SW480 (cell line): ENCODE data around the gene CRY1.
A peak's percentile ranks its signal among the peaks of the same experiment; 100 is the strongest.

Experiments used
- DNase-seq: peaks from one replicate; pipeline ENCODE4 v3.0.0-alpha.2; 2016; ENCODE audit warnings: low spot score

CRY1 gene

GRCh38 chr12:107093417-107094182 is at the start of gene CRY1:
CRY1 (minus strand) TSS chr12:107093549; CDS start chr12:107092961, 588 bp downstream.
- peak; percentile 86 for DNase-seq

GRCh38 chr12:107139787-107140186 is 46.4 kb upstream of the CRY1 start:
- no peak for DNase-seq

- no peak for DNase-seq
Observed at GRCh38 chr12:107138990-107139389, 45.6 kb upstream of the CRY1 start.

GRCh38 chr12:107135177-107135576 is 41.8 kb upstream of the CRY1 start:
- no peak for DNase-seq

GRCh38 chr12:107134558-107134957 is 41.2 kb upstream of the CRY1 start:
- DNase-seq = peak; percentile 52

- peak; percentile 1 for DNase-seq
Observed at GRCh38 chr12:107133462-107133861, 40.1 kb upstream of the CRY1 start.

GRCh38 chr12:107131832-107132616 is 38.7 kb upstream of the CRY1 start:
- peak; percentile 66 for DNase-seq

GRCh38 chr12:107130830-107131611 is 37.7 kb upstream of the CRY1 start:
- no peak for DNase-seq

GRCh38 chr12:107129315-107129930 is 36.1 kb upstream of the CRY1 start:
- no peak for DNase-seq

GRCh38 chr12:107127482-107128430 is 34.4 kb upstream of the CRY1 start:
- no peak for DNase-seq

- peak; percentile 11 for DNase-seq
Observed at GRCh38 chr12:107126796-107127481, 33.6 kb upstream of the CRY1 start.

- DNase-seq = no peak
Observed at GRCh38 chr12:107125833-107126232, 32.5 kb upstream of the CRY1 start.

- no peak for DNase-seq
Observed at GRCh38 chr12:107122452-107122958, 29.2 kb upstream of the CRY1 start.

GRCh38 chr12:107119091-107119490 is 25.7 kb upstream of the CRY1 start:
- no peak for DNase-seq

GRCh38 chr12:107118624-107119023 is 25.3 kb upstream of the CRY1 start:
- DNase-seq = no peak

- no peak for DNase-seq
Observed at GRCh38 chr12:107115119-107115518, 21.8 kb upstream of the CRY1 start.

GRCh38 chr12:107111314-107111713 is 18.0 kb upstream of the CRY1 start:
- DNase-seq = no peak

GRCh38 chr12:107109726-107110719 is 16.7 kb upstream of the CRY1 start:
- DNase-seq = no peak

GRCh38 chr12:107108995-107109508 is 15.7 kb upstream of the CRY1 start:
- no peak for DNase-seq
